HG02588 (cell line): ENCODE data around the gene SCML1.

Experiments
- ATAC-seq: cut with Tn5 transposase; IDR thresholded peaks from one replicate; pipeline ENCODE4 v1.9.1; 2021; ENCODE audit warnings: mild to moderate bottlenecking, moderate library complexity; ENCODE audit not compliant: unreplicated experiment

The SCML1 gene

DNA sequence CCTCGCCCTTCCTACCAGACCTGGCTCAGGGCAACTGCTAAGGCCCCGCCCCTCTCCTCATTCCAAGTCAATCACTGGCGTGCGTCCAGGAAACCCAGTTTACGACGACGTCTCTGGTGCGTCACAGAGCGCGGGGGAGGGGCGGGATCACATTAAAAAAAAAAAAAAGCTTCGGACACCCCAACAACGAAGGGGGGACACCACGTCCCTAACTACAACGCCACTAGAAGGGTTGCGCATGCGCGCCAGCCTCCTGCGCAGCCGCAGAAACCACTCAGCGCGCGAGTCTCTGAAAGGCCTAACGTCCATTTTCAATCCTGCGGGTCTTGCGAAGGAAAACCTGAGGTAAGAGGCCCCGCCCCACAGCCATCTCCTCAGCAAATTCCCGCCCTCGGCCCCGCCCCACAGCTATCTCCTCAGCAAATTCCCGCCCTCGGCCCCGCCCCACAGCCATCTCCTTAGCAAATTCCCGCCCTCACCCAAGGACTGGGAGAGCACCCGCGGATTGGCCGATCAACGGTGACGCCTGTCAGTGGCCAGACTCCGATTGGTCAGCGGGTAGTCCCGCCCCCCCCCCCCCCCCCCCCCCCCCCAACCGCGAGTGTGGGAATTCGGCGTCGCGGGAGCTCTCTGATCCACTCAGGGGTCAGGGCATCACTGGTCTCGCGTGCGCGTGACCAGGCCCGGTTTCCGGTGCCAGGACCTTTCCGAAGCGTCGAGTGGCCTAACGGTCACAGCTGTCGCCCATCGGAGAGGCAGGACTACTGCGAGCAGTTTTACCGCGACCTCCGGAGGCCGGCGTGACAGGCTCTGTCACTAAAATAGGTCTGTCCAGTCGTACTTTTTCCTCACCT is at the start of gene SCML1:
TSS of gene SCML1 (plus strand) at position 638 of the 854 bp plus-strand sequence. CDS start 6,694 bp downstream, outside the sequence.
- peak; percentile 88 for ATAC-seq

DNA sequence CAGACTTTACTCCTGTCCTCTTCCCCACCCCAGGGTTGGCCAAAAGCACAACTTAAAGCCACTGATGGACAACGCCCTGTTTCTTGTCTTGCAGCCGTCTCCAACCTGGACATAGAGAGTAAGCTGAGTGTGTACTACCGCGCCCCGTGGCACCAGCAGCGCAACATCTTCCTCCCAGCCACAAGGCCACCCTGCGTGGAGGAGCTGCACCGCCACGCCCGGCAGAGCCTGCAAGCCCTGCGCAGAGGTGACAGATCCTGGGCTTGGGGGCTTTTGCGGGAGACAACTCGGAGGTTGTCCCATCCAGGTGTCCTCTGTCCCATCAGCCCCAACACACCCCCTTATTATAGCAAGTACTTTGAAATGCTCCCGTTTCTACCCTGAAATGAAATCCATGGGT is 49.6 kb upstream of the SCML1 start:
- ATAC-seq: no peak

- ATAC-seq: no peak
These were observed 47.3 kb upstream of the SCML1 start for GRCh38 chrX:17689971-17690409.

DNA sequence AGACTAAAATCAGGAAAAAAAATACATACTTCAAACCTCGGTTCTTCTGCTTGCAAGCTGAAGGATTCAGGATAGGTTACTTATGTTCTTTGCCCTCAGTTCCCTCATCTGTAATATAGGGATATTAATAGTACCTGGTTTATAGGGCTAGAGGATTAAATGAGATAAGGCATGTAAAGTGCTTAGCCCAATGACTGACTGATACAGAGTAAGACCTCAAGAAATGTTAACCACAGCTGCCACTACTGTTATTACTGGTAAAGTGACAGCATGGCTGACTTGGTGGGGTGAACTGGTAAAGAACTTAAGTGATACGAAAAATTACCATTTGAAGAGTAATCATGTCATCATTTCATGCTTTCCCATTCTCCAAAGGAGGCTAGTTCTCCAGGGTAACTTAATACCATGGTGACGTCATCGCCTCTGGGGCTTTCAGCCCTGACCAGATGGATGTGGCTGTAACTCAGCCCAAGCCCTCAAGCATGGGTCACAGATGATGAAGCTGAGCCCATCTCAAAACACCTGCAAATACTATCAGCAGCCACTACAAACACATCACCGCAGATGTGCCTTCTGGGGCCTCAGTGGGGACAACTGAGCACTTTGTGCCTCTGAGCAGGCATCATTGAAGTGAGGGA is 44.5 kb upstream of the SCML1 start:
- peak; percentile 70 for ATAC-seq

- ATAC-seq: no peak
These were observed 40.1 kb upstream of the SCML1 start for GRCh38 chrX:17697191-17697590.

- ATAC-seq: no peak
These were observed 36.3 kb upstream of the SCML1 start for GRCh38 chrX:17700976-17701375.

DNA sequence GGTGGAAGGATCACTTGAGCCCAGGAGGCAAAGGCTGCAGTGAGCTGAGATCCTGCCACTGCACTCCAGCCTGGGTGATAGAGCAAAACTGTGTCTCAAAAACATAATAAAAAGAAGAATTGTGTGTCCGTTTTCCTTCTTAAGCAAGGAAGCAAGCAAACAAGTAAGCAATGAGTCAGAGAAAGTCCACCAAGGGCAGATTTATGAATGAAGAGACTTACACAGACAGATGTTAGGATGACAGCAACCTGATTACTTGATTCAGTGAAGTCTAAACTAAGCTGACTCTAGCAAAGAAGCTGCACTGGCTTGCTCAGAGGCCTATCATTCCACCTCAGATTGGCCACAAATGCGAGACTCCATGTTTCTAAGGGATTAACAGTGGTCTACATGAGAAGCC is 34.1 kb upstream of the SCML1 start:
- no peak for ATAC-seq

- no peak for ATAC-seq
These were observed 32.1 kb upstream of the SCML1 start for GRCh38 chrX:17705211-17705610.

DNA sequence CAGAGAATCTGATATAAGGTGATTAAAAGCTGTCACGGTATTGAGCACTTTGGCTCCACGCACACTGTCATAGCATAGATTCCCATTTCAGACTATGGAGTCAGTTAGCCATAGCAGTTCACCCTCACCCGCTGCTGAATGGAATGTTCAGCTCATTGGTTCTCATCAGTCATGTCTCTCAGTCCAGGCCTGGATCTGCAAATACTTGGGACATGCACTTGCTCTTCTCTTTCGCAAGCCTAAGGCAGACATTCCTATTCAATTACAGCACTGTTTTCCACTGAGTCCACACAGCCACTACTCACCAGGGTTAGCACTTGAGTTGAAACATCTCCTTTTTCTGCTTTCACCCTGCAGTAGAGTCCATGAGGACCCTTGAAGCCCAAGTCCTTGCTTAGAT is 30.6 kb upstream of the SCML1 start:
- no peak for ATAC-seq

DNA sequence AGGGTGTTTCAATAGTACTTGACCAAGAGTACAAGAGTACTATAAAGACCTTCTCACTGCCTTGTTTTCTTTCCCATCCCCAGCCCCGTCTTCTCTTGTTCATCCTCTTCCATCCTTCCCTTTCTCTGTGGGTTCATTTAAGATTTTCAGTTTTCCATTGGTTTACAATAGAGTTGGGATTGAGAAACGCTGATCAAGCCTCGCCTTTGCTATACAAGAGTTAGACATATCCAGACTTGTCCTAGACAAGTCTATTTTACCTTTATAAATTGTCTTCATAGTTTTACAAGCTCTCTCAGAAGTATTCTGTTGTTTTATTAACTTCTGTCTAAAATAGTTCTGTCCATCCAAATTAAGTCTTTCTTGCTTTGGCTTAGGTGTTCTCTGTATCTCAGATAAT is 29.6 kb upstream of the SCML1 start:
- ATAC-seq: no peak

DNA sequence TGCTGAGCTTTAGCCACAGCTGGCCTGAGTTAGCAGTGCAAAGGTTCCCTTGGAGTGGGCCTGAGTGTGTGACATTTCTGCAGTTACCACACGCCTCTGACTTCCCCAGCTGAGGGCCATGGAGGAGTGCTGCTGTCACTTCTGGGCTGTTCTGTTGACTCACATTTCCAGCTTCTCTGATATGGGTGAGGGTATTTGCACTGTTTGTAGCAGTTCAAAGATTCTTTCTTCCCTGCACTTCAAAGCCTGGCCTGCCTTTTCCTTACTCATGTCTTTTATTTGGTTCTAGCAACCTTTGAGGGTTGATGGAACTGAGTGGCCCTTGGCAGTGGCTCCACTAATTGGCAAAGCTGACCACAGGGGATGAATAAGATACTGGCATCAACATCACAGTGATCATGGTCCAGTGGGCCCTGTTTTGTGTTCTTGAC is 26.4 kb upstream of the SCML1 start:
- ATAC-seq: no peak

GRCh38 chrX:17713288-17713687 is 24.0 kb upstream of the SCML1 start:
- no peak for ATAC-seq

GRCh38 chrX:17718649-17719165 is 18.6 kb upstream of the SCML1 start:
- no peak for ATAC-seq

- ATAC-seq: no peak
These were observed 17.6 kb upstream of the SCML1 start for GRCh38 chrX:17719711-17720110.

DNA sequence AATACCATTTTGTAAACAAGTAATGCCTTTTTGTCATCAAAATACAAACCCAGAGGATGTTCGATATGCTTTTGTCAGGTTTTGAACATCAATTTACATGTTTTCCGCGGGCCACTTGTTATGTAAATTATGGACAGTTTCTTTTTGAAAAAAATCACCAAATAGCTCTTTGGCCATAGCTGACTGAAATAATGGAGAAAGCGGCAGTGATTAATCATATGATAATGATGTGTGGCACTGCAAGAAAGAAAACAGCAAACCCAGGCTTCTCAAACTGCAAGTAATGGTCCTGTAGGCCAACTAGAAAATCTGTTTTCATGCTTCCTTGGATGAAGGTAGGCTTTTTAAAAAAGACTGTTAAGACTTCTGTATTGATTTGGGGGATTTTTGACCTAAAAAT is 15.6 kb upstream of the SCML1 start:
- ATAC-seq: no peak

DNA sequence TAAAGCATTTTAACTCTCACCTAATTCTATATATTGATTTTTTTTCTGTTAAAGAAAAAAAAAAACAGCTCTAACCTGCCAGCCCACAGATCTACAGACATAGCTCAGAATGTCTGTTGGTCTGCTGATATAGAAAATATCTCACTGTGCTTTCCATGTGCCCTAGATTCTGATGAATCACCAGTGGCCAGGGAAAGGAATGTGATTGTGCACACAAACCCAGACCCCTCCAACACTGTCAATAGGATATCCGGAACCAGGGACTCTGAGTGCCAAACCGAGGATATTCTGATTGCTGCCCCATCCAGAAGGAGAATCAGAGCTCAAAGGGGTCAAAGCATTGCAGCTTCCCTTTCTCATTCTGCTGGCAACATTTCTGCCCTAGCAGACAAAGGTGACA is 12.1 kb upstream of the SCML1 start:
- ATAC-seq: no peak

DNA sequence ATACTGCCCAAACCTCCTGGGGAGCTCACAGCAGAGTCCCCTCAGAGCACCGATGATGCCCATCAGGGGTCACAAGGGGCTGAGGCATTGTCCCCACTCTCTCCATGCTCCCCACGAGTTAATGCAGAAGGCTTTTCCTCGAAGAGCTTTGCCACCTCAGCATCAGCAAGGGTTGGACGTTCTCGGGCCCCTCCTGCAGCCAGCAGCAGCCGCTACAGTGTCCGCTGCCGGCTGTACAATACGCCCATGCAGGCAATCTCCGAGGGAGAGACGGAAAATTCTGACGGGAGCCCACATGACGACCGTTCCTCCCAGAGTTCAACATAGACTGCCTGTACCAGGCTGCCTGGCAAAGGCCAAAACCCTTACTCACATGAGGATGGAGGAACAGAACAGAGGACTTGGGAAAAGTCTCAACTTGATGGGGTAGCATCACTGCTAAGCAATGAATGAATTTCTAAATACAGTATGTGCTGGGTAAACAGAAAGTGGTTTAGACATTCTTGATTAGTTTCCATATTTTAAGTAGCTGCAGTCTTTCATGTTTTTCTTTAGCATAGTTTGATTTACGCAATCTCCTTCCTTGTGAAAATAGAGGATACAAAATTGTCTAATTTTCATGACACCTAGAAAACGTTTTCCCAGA is 5.0 kb upstream of the SCML1 start:
- no peak for ATAC-seq

- ATAC-seq: no peak
These were observed 1.9 kb upstream of the SCML1 start for GRCh38 chrX:17735406-17735805.

GRCh38 chrX:17736478-17736855 is 826 bp upstream of the SCML1 start:
- no peak for ATAC-seq

GRCh38 chrX:17737710-17737985 is 355 bp downstream of the SCML1 start:
- ATAC-seq: no peak

GRCh38 chrX:17737986-17738713 is 857 bp downstream of the SCML1 start:
- no peak for ATAC-seq
